Measurements from ENCODE around the gene POLRMT. TPM values are rescaled to one million over a fixed set of nuclear protein-coding genes. Genes with fewer than 3 reads are reported as not detected.

The POLRMT gene
- total RNA-seq, 1 experiment from 2014 or later: 139 TPM

DNA sequence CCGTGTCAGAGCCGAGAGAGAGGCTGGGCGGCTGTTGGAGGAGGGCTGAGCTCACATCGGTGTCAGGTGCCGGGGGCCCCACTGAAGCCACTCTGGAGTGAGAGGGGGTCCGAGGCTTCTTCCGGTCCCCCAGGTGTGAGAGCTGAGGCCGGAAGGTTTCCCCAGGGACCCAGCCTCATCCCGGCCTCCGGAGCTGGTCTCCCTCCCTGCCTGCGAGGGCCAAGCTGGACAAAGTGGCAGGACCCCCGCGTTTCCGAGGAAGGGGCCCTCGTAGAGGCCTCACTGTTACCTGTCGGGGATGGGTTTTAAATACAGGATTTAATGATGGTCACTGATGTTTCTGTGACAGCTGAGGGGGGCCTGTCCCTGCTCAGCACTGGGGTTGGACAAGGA is 37.1 kb downstream of the POLRMT start (continued):
- TF ChIP-seq, protein P1, sequence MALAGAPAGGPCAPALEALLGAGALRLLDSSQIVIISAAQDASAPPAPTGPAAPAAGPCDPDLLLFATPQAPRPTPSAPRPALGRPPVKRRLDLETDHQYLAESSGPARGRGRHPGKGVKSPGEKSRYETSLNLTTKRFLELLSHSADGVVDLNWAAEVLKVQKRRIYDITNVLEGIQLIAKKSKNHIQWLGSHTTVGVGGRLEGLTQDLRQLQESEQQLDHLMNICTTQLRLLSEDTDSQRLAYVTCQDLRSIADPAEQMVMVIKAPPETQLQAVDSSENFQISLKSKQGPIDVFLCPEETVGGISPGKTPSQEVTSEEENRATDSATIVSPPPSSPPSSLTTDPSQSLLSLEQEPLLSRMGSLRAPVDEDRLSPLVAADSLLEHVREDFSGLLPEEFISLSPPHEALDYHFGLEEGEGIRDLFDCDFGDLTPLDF (CRISPR knock-in tag; IDR thresholded peaks at IDR 0.05): no peak
- TF ChIP-seq OVOL2 (CRISPR knock-in tag; IDR thresholded peaks at IDR 0.05; ENCODE audit: borderline replicate concordance) (no peak), TEAD1 (CRISPR knock-in tag; IDR thresholded peaks at IDR 0.05) (no peak), RELA (CRISPR knock-in tag; IDR thresholded peaks at IDR 0.05; ENCODE audit: borderline replicate concordance) (no peak)

DNA sequence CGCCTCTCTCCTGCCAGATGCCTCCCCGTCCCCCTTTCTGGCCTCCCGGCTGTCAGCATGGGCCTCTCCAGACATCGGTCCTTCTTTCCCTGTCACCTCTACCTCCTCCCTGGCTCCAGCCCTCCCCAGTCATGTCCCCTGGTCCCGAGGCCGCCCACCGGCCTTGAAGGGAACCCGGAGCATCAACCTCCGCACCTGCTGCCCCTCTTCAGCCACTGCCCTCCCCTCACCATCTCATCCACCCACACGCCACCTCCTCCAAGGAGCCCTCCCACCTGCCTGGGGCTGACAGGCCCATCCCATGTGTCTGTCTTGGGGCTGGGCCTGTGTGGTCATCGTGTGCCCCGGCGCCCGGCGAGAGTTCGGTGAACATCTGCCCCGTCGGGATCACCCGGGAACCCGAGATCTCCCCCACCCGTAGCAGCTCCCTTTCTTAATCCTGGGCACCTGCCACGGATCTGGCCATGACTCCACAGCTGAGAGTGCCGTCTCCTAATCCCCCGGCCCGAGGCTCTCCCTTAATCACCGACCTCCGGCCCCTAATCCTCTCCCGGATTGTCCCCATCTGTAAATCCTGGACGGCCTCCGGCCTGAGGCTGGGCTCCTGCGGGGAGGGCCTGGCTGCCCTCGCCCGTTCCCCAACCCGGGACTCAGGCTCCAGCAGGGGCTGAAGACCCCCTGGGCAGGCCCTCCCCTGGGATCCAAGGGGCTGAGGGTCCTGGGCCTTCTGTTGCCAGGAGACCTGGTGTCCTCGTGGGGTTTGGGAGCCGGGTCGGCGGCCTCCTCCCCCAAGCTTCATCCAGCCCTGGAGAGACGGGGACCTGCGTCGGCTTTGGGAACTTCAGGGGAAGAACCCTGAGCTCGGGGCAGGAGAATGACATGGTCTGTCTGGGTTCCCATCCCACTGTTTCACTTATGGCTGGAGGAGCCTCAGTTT is 37.7 kb downstream of the POLRMT start:
- TF ChIP-seq ZNF396 (CRISPR knock-in tag; IDR thresholded peaks at IDR 0.05; ENCODE audit: borderline replicate concordance): no peak
- no peak for TF ChIP-seq ZNF263 (CRISPR knock-in tag; IDR thresholded peaks at IDR 0.05; ENCODE audit: low read depth)
- TF ChIP-seq KAT7 (CRISPR knock-in tag; IDR thresholded peaks at IDR 0.05; ENCODE audit: borderline replicate concordance): no peak
- TF ChIP-seq TP53 (CRISPR knock-in tag; IDR thresholded peaks at IDR 0.05): no peak
- TF ChIP-seq, protein P2, sequence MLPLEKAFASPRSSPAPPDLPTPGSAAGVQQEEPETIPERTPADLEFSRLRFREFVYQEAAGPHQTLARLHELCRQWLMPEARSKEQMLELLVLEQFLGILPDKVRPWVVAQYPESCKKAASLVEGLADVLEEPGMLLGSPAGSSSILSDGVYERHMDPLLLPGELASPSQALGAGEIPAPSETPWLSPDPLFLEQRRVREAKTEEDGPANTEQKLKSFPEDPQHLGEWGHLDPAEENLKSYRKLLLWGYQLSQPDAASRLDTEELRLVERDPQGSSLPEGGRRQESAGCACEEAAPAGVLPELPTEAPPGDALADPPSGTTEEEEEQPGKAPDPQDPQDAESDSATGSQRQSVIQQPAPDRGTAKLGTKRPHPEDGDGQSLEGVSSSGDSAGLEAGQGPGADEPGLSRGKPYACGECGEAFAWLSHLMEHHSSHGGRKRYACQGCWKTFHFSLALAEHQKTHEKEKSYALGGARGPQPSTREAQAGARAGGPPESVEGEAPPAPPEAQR (CRISPR knock-in tag; IDR thresholded peaks at IDR 0.05): no peak
- TF ChIP-seq, protein P3, sequence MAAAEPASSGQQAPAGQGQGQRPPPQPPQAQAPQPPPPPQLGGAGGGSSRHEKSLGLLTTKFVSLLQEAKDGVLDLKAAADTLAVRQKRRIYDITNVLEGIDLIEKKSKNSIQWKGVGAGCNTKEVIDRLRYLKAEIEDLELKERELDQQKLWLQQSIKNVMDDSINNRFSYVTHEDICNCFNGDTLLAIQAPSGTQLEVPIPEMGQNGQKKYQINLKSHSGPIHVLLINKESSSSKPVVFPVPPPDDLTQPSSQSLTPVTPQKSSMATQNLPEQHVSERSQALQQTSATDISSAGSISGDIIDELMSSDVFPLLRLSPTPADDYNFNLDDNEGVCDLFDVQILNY (CRISPR knock-in tag; IDR thresholded peaks at IDR 0.05): no peak
- TF ChIP-seq, protein P4, sequence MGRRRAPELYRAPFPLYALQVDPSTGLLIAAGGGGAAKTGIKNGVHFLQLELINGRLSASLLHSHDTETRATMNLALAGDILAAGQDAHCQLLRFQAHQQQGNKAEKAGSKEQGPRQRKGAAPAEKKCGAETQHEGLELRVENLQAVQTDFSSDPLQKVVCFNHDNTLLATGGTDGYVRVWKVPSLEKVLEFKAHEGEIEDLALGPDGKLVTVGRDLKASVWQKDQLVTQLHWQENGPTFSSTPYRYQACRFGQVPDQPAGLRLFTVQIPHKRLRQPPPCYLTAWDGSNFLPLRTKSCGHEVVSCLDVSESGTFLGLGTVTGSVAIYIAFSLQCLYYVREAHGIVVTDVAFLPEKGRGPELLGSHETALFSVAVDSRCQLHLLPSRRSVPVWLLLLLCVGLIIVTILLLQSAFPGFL (CRISPR knock-in tag; IDR thresholded peaks at IDR 0.05; ENCODE audit: borderline replicate concordance): no peak
- TF ChIP-seq PRRX2 (CRISPR knock-in tag; IDR thresholded peaks at IDR 0.05): no peak
- TF ChIP-seq, protein P5, sequence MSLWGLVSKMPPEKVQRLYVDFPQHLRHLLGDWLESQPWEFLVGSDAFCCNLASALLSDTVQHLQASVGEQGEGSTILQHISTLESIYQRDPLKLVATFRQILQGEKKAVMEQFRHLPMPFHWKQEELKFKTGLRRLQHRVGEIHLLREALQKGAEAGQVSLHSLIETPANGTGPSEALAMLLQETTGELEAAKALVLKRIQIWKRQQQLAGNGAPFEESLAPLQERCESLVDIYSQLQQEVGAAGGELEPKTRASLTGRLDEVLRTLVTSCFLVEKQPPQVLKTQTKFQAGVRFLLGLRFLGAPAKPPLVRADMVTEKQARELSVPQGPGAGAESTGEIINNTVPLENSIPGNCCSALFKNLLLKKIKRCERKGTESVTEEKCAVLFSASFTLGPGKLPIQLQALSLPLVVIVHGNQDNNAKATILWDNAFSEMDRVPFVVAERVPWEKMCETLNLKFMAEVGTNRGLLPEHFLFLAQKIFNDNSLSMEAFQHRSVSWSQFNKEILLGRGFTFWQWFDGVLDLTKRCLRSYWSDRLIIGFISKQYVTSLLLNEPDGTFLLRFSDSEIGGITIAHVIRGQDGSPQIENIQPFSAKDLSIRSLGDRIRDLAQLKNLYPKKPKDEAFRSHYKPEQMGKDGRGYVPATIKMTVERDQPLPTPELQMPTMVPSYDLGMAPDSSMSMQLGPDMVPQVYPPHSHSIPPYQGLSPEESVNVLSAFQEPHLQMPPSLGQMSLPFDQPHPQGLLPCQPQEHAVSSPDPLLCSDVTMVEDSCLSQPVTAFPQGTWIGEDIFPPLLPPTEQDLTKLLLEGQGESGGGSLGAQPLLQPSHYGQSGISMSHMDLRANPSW (CRISPR knock-in tag; conservative IDR thresholded peaks at IDR 0.05; ENCODE audit: low read depth): no peak
- no peak for TF ChIP-seq ZNF138 (CRISPR knock-in tag; conservative IDR thresholded peaks at IDR 0.05)
- no peak for TF ChIP-seq SMAD3 (CRISPR knock-in tag; IDR thresholded peaks at IDR 0.05; ENCODE audit: borderline replicate concordance)
- no peak for TF ChIP-seq ZBTB21 (CRISPR knock-in tag; IDR thresholded peaks at IDR 0.05; ENCODE audit: borderline replicate concordance)
- TF ChIP-seq JAZF1 (CRISPR knock-in tag; IDR thresholded peaks at IDR 0.05): no peak
- TF ChIP-seq FOXP1 (CRISPR knock-in tag; IDR thresholded peaks at IDR 0.05; ENCODE audit: borderline replicate concordance): no peak
- TF ChIP-seq ZNF416 (CRISPR knock-in tag; IDR thresholded peaks at IDR 0.05): no peak
- no peak for TF ChIP-seq GRHL2 (CRISPR knock-in tag; IDR thresholded peaks at IDR 0.05; ENCODE audit: insufficient replicate concordance, severe bottlenecking)
- no peak overlapping the region for H3K27ac Mint-ChIP-seq
- peaks cover 26% of the 10 kb centered on the region for H3K27me3 Mint-ChIP-seq (ENCODE audit: low read depth)
- ATAC-seq (no peak), DNase-seq (ENCODE audit: low spot score) (no peak)
- ChIA-PET POLR2A (no interaction called here), CTCF (interaction anchor here (0.5 kb wide), 1 partner anchor 89 kb away, joined by 6 read pairs; no protein-coding TSS in a partner anchor)
- H3K36me3 Mint-ChIP-seq: no peaks in the 10 kb centered on the region; the same call in 1 of the 2 replicates
- no peak overlapping the region for H3K4me3 Mint-ChIP-seq
- peaks cover under 1% of the 10 kb centered on the region; the same call in 1 of the 2 replicates for H3K9me3 Mint-ChIP-seq
- no peaks in the 10 kb centered on the region for H3K4me1 Mint-ChIP-seq
